Measurements from ENCODE around the gene LAIR2. TPM values are rescaled to one million over a fixed set of nuclear protein-coding genes. Genes with fewer than 3 reads are reported as not detected.
"Not testable (repeated sequence)": the region's sequence is repeated elsewhere in the genome, so short reads cannot be mapped to it uniquely, and the experiment has no call there.

The LAIR2 gene
- total and polyA plus RNA-seq, 2 experiments from 2014 or later: not detected

DNA sequence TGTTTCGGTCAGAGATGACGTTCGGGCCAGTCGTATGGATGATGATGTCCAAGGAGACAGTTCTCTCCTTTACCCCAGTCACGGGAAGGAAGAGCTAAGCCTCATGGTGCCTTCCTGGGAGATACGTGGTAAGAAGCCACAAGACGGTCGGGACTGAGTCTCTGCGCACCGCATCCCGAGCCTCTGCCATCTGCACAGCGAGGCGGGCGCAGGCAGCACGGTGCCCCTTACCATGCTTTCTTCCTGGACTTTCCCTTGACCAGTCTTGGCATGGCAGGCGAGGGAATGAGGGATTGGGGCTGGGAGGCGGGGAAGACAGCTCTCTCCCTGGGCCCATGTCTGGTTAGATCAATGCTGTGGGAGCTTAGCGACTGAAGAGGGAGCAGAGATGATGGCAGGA is 10.1 kb upstream of the LAIR2 start:
- Histone ChIP-seq H3K4me1 (ENCODE audit: insufficient read depth) (no peaks in the 10 kb centered on the region), H2AFZ (no peak overlapping the region), H3K27me3 (ENCODE audit: insufficient read depth) (no peaks in the 10 kb centered on the region), H3K9me2 (ENCODE audit: insufficient read depth) (no peaks in the 10 kb centered on the region), H3F3A (replicated peaks; ENCODE audit: low read depth) (no peaks in the 10 kb centered on the region), H3K36me3 (ENCODE audit: insufficient read depth) (no peaks in the 10 kb centered on the region), H4K20me1 (replicated peaks; ENCODE audit: insufficient read depth) (no peaks in the 10 kb centered on the region), H3K4me3 (no peak overlapping the region), H3K4me2 (no peak overlapping the region), H3K27ac (ENCODE audit: low read depth) (no peak overlapping the region), H3K79me2 (replicated peaks; ENCODE audit: insufficient read depth) (no peaks in the 10 kb centered on the region)
- no peak for ATAC-seq
- H3K4me1 Mint-ChIP-seq: no peaks in the 10 kb centered on the region
- no peak overlapping the region for H3K4me3 Mint-ChIP-seq
- H3K9me3 Mint-ChIP-seq: peaks cover 97% of the 10 kb centered on the region
- DNase-seq (ENCODE audit: low spot score): no peak
- H3K27ac Mint-ChIP-seq: no peak overlapping the region
- H3K36me3 Mint-ChIP-seq (ENCODE audit: low read depth): peaks cover 26% of the 10 kb centered on the region; the same call in 2 of the 3 replicates
- H3K27me3 Mint-ChIP-seq (ENCODE audit: insufficient read depth, low read depth, poor library complexity): peaks cover 3% of the 10 kb centered on the region
- no peak for TF ChIP-seq ZNF114 (CRISPR knock-in tag; IDR thresholded peaks at IDR 0.05)
- no peak for TF ChIP-seq EZH2 (IDR thresholded peaks at IDR 0.05; ENCODE audit: low read depth, unreplicated experiment)
- no peak for TF ChIP-seq EZH2phosphoT487 (IDR thresholded peaks at IDR 0.05; ENCODE audit: unreplicated experiment)
- TF ChIP-seq, protein P1, sequence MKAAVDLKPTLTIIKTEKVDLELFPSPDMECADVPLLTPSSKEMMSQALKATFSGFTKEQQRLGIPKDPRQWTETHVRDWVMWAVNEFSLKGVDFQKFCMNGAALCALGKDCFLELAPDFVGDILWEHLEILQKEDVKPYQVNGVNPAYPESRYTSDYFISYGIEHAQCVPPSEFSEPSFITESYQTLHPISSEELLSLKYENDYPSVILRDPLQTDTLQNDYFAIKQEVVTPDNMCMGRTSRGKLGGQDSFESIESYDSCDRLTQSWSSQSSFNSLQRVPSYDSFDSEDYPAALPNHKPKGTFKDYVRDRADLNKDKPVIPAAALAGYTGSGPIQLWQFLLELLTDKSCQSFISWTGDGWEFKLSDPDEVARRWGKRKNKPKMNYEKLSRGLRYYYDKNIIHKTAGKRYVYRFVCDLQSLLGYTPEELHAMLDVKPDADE (IDR thresholded peaks at IDR 0.05): no peak
- TF ChIP-seq, protein P2, sequence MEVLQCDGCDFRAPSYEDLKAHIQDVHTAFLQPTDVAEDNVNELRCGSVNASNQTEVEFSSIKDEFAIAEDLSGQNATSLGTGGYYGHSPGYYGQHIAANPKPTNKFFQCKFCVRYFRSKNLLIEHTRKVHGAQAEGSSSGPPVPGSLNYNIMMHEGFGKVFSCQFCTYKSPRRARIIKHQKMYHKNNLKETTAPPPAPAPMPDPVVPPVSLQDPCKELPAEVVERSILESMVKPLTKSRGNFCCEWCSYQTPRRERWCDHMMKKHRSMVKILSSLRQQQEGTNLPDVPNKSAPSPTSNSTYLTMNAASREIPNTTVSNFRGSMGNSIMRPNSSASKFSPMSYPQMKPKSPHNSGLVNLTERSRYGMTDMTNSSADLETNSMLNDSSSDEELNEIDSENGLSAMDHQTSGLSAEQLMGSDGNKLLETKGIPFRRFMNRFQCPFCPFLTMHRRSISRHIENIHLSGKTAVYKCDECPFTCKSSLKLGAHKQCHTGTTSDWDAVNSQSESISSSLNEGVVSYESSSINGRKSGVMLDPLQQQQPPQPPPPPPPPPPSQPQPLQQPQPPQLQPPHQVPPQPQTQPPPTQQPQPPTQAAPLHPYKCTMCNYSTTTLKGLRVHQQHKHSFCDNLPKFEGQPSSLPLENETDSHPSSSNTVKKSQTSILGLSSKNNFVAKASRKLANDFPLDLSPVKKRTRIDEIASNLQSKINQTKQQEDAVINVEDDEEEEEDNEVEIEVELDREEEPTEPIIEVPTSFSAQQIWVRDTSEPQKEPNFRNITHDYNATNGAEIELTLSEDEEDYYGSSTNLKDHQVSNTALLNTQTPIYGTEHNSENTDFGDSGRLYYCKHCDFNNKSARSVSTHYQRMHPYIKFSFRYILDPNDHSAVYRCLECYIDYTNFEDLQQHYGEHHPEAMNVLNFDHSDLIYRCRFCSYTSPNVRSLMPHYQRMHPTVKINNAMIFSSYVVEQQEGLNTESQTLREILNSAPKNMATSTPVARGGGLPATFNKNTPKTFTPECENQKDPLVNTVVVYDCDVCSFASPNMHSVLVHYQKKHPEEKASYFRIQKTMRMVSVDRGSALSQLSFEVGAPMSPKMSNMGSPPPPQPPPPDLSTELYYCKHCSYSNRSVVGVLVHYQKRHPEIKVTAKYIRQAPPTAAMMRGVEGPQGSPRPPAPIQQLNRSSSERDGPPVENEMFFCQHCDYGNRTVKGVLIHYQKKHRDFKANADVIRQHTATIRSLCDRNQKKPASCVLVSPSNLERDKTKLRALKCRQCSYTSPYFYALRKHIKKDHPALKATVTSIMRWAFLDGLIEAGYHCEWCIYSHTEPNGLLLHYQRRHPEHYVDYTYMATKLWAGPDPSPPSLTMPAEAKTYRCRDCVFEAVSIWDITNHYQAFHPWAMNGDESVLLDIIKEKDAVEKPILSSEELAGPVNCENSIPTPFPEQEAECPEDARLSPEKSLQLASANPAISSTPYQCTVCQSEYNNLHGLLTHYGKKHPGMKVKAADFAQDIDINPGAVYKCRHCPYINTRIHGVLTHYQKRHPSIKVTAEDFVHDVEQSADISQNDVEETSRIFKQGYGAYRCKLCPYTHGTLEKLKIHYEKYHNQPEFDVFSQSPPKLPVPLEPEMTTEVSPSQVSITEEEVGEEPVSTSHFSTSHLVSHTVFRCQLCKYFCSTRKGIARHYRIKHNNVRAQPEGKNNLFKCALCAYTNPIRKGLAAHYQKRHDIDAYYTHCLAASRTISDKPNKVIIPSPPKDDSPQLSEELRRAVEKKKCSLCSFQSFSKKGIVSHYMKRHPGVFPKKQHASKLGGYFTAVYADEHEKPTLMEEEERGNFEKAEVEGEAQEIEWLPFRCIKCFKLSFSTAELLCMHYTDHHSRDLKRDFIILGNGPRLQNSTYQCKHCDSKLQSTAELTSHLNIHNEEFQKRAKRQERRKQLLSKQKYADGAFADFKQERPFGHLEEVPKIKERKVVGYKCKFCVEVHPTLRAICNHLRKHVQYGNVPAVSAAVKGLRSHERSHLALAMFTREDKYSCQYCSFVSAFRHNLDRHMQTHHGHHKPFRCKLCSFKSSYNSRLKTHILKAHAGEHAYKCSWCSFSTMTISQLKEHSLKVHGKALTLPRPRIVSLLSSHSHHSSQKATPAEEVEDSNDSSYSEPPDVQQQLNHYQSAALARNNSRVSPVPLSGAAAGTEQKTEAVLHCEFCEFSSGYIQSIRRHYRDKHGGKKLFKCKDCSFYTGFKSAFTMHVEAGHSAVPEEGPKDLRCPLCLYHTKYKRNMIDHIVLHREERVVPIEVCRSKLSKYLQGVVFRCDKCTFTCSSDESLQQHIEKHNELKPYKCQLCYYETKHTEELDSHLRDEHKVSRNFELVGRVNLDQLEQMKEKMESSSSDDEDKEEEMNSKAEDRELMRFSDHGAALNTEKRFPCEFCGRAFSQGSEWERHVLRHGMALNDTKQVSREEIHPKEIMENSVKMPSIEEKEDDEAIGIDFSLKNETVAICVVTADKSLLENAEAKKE (CRISPR knock-in tag; IDR thresholded peaks at IDR 0.05): no peak
- no peak for TF ChIP-seq JUNB (IDR thresholded peaks at IDR 0.05; ENCODE audit: unreplicated experiment)
- TF ChIP-seq CREB1 (CRISPR knock-in tag; IDR thresholded peaks at IDR 0.05; ENCODE audit: low read depth): no peak

- H3K4me2 ChIP-seq; H3K27ac ChIP-seq (ENCODE audit: low read depth); H3K4me1 ChIP-seq (ENCODE audit: insufficient read depth); H3K36me3 ChIP-seq (ENCODE audit: insufficient read depth); H3F3A ChIP-seq (replicated peaks; ENCODE audit: low read depth); DNase-seq (ENCODE audit: low spot score); H3K27me3 ChIP-seq (ENCODE audit: insufficient read depth); H3K4me3 Mint-ChIP-seq; H3K27ac Mint-ChIP-seq; H2AFZ ChIP-seq; H3K4me3 ChIP-seq; ATAC-seq; H3K4me1 Mint-ChIP-seq; H3K27me3 Mint-ChIP-seq (ENCODE audit: insufficient read depth, low read depth, poor library complexity); H3K79me2 ChIP-seq (replicated peaks; ENCODE audit: insufficient read depth); H4K20me1 ChIP-seq (replicated peaks; ENCODE audit: insufficient read depth); H3K9me2 ChIP-seq (ENCODE audit: insufficient read depth): not testable (repeated sequence)
- Mint-ChIP-seq H3K9me3 (peaks cover 98% of the 10 kb centered on the region), H3K36me3 (ENCODE audit: low read depth) (peaks cover 26% of the 10 kb centered on the region; the same call in 2 of the 3 replicates)
These were observed 9.6 kb upstream of the LAIR2 start for GRCh38 chr19:54493056-54493455.
